ENCODE results near the gene C10orf143.

- TF ChIP-seq GATA2 (IDR thresholded peaks at IDR 0.05; ENCODE audit: low read depth, low read length), result no peak
- TF ChIP-seq GATA3 (IDR thresholded peaks at IDR 0.05; ENCODE audit: low read depth, low read length), result no peak
Measured at GRCh38 chr10:130040351-130040750, 70.3 kb downstream of the C10orf143 start.
